ELF-1 (cell line): Measurements from ENCODE around the gene POU3F2.
A peak's percentile ranks its signal among the peaks of the same experiment; 100 is the strongest.

Experiments
- DNase-seq: peaks from one replicate; pipeline ENCODE4 v3.0.0-alpha.2; 2016; ENCODE audit warnings: low read depth, low spot score

Gene POU3F2

GRCh38 chr6:98834060-98835031 lies at the start of gene POU3F2:
Gene POU3F2 (plus strand): TSS chr6:98834574. CDS start chr6:98834874, 300 bp downstream.
- DNase-seq = peak; percentile 91

DNA sequence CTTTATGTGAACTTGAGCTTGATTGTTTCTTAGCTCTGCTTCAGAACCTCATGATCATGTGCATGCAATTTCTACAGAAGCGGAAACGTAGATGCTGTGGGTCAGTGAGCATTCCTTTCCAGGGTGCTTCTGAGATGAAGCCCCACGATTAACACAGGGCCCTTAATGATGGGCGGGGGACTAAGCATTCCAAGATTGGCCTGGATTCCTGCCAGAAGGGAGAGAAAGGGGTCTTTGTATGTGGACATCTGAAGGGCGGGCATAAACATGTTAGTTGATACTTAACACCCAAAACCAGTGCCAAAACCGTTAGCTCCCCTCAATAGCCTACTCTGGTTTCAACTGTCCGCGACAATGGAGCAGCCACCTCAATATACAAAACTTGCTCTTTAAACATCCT lies 46.9 kb upstream of the POU3F2 start:
- peak; percentile 2 for DNase-seq

DNA sequence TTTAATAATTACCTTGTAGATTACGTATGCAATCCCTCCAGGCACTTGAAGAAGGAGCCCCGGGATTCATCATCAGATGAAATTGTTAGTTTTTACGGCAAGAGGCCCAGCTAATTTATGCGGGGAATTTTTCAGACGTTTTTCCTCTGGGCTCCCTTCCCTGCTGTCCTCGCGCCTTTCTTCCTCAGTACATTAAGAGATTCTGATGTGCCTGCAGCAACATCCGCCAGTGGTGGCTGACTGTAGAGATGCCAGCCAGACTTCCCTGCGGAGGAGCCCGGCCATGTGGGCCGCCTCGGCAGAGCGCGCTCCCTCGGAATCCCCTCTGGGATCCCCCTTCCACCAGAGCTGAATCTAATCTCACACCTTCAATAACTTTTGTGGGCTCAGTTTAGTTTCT lies 46.4 kb upstream of the POU3F2 start:
- peak; percentile 39 for DNase-seq

DNA sequence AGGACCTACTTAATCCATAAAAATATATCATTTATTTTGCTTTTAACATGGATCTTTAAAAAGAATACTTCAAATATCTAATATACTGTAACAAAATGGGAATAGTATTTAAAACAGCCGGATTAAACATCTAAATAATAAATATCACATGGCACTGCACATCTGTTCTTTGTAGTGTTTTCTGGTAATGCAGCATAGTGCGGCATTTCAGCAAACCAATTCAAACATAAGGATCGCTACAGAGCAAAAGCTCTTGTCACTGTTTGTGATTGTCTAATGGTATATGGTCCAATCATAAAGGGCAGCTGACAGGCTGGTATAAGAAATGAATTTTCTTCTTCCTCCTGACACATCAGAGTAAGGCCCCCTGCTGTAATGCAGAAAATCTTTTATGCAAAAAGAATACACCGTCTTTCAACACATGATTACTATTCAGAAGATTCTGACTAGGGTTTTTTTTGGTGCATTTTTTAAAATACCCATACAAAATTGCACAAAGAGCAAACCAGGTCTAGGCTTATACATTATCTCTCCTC lies 40.0 kb upstream of the POU3F2 start:
- DNase-seq = no peak

- DNase-seq = no peak
Observed at GRCh38 chr6:98797217-98797994, 37.0 kb upstream of the POU3F2 start.

DNA sequence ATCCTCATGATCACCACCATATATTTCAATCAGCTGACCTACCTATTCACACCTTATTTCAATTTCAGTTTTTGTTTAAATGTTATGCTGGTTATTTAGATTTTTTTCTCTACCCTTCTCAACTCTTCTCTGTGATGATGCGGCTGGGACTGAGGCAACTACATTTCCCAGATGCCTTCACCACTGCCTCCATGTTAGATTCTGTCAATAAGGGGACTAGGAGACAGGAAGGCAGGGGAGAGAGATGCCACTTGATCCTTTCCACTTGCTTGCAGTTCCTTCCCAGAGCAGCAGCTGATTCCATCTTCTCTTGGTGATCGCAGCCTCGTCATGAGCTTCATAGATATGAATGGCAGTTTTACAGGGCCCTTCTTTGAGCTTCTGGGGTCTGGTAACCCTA lies 33.5 kb upstream of the POU3F2 start:
- no peak for DNase-seq

GRCh38 chr6:98808541-98809210 lies 25.7 kb upstream of the POU3F2 start:
- DNase-seq = no peak

DNA sequence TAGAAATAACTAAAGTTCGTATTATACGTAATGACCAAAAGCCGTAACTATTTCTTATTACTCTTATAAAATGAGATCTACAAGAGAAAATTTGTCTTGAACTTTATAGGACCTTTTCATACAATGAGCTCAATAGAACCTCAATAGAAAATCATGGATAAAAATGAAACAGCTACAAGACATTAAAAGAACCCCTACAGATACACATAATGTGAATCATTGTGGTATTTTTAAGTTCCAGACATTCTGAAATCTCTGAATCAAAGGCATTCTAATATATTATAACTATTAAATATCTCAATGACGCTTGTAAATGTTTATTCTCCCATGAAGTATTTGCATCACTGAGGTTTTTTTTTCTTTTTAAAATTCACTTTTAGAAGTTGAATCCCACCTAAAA lies 22.2 kb upstream of the POU3F2 start:
- no peak for DNase-seq

DNA sequence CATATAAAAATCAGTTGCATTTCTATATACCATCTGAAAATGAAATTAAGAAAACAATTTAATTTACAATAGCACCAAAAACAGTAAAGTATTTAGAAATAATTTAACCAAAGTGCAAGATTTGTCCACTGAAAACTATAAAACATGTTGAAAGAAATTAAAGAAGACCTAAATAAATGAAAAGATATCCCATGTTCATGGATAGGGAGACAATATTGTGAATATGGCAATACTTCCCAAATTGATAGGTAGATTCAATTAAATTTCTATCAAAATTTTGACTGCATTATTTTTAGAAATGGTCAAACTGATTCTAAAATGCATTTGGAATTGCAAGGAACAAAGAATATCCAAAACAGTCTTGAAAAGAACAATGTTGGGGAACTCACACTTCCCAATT lies 17.6 kb upstream of the POU3F2 start:
- no peak for DNase-seq

DNA sequence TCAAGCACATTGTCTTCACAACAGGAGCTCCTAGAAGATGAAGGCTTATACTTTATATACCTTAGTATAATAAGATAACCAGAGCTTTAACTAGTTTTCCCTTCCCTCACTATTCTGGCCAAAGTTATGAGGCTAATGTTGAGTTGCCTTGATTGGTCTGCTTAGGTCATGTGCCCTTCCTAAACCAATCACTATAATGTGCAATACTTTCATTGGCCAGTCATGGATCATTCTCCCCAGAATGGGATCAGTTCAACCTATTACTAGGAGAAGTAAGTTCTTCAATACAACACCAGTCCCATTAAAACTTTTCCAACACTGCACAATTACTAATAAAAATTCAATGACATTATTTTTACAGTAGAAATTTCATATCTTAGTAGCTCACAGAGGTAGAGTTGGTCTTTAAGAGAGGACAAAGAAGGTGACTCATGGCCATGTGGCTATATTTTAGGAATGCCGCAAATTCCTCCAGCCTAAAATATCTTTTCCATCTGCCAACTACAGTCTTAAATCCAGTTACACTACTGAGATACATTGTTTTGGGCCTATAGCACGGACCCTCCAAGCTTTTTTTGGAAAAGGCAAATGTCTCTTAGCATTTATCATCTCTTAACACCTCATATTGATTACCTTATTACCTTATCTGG lies 12.5 kb upstream of the POU3F2 start:
- DNase-seq = no peak

GRCh38 chr6:98823428-98824161 lies 10.8 kb upstream of the POU3F2 start:
- DNase-seq = no peak

- no peak for DNase-seq
Observed at GRCh38 chr6:98824162-98824901, 10.0 kb upstream of the POU3F2 start.

DNA sequence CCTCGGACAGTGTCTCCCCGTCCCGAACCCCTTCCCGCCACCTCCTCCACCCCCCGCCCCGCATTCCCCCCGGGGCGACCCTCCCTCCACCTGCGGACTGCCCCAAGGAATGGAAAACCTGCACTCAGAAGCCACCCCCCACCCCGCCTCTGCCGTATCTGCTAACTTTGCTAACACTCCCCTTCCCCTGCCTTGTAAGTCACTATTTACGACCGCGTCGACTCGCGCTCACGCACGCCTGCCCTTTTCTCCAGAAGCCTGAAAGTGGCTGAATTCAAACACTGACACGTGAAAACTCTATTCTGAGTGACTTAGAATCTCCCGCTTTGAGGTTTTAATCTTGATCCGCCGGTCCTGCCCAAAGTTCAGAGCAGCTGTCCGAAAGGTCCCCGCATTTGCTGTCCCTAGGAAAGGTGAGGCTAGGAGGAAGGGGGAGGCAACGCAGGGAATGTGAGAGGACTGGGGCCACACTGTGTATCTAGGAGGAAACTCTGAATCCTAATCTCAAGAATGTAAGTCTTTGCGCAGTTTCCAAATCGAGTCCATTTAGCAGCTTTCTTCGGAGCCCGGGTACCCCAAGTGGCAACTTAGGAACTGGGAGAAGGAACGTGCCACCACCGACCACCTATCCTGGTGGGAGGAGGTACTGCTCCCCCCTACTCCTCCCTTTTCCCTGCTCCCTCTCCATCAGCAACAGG lies 9.3 kb upstream of the POU3F2 start:
- no peak for DNase-seq

GRCh38 chr6:98825600-98826230 lies 8.7 kb upstream of the POU3F2 start:
- no peak for DNase-seq

DNA sequence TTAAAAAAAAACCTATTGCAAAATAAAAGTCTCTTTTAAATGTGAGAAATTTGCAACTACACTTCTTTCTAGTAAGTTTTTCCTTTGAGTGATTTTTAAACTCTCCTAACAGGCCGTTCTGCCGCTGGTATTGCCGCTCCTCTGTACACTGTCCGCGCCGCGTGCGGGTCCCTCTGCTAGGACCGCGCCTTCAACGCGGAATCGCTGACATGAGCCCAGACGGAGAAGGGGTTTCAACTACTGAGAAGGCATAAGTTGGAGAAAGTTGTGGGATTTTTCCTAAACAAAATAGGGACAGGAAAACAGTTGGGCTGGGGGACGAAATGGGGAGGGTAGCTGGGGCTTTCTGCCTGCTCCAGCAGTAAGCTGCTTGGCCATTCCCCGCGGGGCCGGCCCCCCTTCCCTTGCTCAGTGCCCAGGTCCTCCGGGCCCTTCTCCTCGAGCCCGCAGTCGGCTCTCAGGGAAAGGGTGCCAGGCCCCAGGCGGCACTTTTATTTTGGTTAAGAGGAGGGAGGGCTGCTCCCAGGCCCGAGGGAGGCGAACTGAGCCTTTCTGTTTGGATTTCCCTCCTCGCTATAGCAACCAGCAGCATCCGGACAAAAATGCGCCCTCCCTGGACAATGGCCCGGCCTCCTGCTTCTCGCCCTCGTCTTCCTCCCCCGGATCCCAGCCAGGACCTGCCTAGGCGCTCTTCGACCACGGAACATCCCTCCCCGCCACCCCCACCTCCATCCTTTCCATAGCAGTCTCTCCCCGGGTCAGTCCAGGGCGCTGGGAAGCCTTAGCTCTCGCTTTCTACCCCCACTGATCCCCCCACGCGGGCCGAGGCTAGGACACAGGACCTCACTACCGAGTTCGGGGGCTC lies 6.8 kb upstream of the POU3F2 start:
- peak; percentile 74 for DNase-seq

GRCh38 chr6:98828211-98828788 lies 6.1 kb upstream of the POU3F2 start:
- no peak for DNase-seq

GRCh38 chr6:98828941-98829411 lies 5.4 kb upstream of the POU3F2 start:
- no peak for DNase-seq
